Inflammatory macrophage (primary cell): Measurements from ENCODE around the gene GTF3C6.
"Not testable (repeated sequence)": the region's sequence is repeated elsewhere in the genome, so short reads cannot be mapped to it uniquely, and the experiment has no call there.

Experiments
- DNase-seq, 2 donors: peaks; one replicate each; pipeline ENCODE4 v3.0.0-alpha.2; 2020 to 2022

Gene GTF3C6

DNA sequence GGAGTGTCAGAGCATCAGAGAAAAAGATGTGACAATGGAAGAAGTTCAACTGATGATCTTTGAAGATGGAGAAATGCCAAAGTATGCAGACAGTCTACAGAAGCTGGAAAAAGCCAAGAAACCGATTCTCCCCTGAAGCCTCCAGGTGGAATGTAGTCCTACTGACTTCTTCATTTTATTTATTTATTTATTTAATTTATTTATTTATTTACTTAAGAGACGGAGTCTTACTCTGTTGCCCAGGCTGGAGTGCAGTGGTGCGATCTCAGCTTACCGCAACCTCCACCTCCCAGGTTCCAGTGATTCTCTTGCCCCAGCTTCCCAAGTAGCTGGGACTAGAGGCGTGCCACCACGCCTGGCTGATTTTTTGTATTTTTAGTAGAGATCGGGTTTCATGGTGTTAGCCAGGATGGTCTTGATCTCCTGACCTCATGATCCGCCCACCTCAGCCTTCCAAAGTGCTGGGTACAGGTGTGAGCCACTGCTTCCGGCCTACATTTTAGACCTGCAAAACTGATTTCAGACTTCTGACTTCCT, 21.1 kb downstream of the GTF3C6 start:
- no peak for DNase-seq

DNA sequence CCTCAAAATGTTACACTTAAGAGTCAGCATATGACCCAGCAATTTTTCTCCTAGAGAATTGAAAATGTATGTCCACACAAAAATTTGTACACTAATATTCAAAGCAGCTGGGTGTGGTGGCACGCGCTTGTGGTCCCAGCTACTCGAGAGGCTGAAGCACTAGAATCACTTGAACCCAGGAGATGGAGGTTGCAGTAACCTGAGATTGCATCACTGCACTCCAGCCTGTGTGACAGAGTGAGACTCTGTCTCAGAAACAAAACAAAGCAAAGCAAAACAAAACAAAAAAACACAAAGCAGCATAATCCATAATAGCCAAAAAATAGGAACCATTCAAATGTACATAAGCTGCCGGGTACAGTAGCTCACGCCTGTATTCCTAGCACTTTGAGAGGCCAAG, 21.7 kb downstream of the GTF3C6 start:
- no peak for DNase-seq

DNA sequence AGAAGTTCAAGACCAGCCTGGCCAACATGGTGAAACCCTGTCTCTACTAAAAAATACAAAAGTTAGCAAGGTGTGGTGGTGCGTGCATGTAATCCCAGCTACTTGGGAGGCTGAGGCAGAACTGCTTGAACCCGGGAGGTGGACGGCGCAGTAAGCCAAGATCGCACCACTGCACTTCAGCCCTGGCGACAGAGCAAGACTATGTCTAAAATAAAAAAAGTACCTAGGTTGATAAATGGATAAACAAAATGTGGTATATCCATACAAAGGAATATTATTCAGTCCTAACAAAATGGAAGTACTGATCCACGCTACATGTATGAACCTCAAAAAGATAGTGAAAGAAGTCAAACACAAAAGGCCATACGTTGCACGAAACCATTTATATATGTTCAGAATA, 22.1 kb downstream of the GTF3C6 start:
- DNase-seq = no peak

DNA sequence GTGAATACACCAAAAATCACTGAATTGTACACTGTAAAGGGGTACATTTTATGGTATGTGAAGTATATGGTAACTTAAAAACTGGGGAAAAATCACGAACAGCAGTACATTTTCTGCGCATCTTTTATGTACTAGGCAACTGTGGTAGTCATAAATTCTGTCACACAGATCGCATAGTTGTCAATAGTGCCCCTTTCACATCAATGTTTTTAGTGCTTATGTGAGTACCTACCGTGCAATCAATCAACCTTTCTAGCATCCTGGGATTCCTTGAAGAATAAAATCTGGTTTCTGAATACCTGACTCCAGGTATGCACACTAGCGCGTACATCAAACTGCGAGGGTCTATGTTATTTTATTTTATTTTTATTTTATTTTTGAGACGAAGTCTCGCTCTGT, 22.7 kb downstream of the GTF3C6 start:
- DNase-seq = no peak

DNA sequence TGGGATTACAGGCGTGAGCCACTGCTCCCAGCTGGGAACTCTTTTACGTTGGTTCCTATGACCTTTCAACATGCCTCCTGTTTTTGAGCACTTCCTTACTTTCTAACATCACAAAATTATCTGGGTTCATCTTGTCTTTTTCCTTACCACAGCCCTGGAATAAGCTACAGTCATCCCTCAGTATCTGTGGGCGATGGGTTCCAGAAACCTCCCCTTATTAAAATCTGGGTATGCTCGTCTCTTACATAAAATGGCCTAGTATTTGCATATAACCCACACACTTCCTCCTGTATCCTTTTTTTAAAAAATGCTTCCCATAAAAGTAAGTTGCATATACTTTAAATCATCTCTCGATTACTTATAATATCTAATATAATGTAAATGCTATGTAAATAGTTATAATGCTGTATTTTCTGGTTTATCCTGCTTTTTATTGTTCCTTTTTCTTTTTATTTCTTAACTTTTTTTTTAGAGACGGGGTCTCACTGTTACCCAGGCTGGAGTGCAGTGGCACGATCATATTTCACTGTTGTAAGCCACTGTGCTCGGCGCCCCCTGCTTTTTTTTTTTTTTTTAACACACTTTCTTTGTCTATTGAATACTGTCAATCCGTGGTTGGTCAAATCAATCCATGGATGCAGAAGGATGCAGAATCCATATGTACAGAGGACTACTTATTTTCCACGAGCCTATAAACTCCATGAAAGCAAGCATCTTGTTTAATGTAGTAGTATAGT, 32.5 kb downstream of the GTF3C6 start:
- peak; percentile 12 to 25 for DNase-seq

DNA sequence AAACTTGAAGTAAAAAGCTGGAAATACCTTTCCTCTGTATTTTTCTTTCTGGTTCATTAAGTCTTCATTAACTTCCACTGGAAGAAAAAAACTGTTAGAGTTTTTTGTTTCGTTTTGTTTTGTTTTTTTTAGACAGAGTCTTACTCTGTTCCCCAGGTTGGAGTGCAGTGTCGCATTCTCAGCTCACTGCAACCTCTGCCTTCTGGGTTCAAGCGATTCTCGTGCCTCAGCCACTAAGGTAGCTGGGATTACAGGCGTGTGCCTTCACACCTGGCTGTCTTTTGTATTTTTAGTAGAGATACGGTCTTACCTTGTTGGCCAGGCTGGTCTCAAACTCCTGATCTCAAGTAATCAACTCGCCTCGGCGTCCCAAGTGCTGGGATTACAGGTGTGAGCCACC, 38.2 kb downstream of the GTF3C6 start:
- no peak for DNase-seq

DNA sequence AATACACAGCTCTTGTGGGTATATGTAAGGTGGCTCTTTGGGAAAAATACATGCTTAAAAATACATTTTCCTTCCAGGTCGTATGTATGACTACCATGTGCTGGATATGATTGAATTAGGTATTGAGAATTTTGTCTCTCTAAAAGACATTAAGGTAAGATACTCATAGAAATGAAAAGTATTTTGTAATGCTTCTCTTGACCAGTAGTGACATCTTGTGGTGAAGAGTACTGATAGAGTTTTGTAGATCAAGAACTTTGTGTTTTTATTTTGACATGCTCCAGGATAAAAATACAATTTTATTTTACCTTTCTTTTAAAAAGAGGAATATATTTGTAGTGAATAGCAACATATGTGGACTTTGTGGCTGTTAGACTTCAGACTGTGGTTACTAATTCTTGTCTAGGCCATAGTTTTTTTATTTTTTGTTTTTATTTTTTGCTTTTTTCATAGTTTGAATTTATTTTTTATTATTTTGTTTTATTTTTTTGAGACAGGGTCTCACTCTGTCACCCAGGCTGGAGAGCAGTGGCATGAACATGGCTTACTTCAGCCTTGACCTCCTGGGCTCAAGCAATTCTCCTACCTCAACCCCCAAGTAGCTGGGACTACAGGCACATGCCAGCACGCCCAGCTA, 41.2 kb downstream of the GTF3C6 start:
- peak; percentile 3 to 32 for DNase-seq

DNA sequence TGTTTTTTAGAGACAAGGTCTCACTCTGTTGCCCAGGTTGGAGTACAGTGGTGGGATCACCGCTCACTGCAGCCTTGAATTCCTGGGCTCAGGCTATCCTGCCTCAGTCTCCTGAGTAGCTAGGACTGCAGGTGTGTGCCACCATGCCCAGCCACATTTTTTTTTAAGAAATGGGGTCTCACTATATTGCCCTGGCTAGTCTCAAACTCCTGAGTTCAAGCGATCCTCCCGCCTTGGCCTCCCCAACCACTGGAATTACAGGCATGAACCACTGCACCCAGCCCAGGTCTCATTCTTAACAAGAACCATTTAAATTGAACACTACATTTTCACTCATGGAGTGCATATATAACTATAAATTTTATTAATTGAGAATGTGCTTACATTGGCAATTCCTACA, 43.8 kb downstream of the GTF3C6 start:
- no peak for DNase-seq

DNA sequence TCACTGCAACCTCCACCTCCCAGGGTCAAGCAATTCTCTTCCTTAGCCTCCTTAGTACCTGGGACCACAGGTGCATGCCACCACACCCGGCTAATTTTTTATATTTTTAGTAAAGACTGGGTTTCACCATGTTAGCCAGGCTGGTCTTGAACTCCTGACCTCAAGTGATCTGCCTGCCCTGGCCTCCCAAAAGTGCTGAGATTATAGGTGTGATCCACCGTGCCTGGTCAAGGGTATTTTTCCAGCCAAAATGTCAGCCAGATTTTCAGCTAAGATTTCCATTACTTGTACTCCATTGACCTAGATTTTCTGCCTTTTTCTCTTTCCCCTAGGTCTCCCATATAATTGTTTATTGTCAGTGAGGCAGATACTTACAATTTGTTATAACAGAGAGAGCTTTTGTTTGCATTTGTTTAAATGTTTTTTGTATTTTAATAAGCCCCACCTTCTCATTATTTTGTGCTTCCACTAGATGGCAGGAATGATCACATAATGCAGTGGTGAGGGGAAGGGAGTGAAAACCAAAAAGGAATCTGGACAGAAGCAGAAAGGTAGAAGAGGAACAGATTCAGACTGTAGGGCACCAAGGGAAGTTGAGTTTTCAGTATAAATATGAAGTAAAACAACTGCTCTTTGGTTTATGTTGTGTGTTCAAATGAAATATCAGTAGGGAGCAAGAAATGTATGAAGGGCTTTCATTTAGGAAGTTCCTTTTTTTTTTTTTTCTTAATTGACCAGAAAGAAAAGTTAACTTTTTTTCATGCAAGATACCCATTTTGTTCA, 53.0 kb downstream of the GTF3C6 start:
- peak; percentile 48 to 64 for DNase-seq

DNA sequence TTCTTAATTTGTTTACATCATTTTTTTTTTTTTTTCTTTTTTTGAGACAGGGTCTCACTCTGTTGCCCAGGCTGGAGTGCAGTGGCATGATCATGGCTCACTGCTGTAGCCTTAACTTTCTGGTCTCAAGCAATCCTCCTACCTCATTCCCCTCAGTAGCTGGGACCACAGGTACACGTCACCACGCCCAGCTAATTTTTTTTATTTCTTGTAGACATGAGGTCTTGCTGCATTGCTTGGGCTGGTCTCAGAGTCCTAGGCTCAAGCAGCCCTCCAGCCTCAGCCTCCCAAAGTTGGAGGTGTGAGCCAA, 53.6 kb downstream of the GTF3C6 start:
- no peak for DNase-seq

DNA sequence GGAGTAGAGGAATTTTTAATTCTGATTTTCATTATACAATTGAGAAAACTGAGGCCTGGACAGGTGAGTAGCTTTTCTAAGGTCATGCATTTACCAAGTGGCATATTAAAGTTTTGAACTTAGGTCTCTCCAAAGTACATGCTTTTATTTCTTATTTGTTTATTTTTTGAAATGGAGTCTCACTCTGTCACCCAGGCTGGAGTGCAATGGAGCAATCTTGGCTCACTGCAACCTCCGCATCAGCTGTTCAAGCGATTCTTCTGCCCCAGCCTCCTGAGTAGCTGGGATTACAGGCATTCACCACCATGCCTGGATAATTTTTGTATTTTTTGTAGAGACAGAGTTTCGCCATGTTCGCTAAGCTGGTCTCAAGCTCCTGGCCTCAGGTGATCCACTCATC, 54.0 kb downstream of the GTF3C6 start:
- DNase-seq = not testable (repeated sequence)

DNA sequence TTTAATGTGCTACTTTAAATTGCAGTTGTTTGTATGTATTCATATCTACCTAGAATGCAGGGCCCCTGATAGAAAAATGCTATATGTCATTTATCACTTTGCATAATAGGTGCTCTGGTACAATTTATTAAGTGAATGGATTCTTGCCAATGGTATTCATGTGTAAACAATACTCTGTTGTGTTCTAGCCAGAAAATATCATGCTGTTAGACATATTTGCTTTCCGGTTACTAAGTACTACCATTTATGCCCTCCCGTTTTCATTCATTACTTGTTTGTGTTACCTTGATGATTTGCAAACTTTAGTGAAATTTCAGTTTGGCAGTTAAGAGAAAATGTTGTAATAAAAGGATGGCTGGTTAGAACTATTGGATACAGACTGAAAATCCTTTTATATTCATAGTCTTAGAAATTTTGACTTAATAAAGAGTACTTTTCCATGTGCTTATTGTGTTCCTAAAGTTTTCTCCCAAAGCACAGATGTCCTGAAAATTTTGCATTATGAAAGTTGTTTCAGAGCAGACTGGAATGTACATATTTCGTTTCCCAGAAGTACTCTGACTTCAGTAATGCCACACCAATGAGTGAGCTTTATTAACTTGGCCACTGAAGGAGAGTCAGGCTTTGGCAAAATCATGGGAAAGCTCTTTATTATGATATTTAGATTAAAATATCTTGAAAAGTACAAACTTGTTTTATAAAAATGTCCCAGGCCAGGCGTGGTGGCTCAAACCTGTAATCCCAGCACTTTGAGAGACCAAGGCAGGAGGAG, 54.8 kb downstream of the GTF3C6 start:
- no peak for DNase-seq

DNA sequence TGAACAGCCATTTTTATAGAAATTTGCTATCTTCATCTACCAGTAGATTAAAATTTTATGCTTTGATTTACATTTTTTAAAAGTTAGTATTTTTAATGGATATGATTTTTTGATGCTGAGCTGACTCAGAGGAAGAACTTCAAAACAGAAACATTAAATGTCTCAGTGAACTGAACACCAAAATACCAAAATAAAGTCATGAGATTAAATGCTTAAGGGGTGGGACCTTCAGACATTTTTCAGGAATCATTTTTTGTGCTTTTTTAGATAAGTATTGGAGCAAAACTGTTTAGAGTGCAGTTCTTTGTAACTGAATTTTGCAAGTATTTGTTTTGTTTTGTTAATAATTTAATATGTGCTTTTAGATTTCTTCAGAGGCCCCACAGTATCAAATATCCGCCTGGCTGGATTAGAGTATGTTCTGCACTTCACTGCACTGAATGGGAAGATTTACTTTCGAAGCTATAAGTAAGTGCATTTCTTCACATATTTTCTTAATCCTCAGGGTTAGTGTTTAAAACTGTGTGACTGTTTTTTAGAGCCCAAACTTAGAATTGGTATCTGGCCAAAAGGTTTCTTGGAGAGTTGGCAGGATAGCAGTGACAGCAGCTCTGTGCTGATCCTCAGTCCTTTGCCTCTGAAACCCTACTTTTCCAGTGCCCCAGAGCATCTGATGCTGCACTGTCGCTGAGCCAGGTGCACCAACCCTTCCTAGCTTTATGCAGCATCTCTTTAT, 57.1 kb downstream of the GTF3C6 start:
- DNase-seq = no peak

DNA sequence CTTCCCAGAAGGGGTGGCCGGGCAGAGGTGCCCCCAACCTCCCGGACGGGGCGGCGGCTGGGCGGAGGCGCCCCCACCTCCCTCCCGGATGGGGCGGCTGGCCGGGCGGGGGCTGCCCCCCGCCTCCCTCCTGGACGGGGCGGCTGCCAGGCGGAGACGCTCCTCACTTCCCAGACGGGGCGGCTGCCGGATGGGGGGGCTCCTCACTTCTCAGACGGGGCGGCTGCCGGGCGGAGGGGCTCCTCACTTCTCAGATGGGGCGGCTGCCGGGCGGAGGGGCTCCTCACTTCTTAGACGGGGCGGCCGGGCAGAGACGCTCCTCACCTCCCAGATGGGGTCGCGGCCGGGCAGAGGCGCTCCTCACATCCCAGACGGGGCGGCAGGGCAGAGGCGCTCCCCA, 58.7 kb downstream of the GTF3C6 start:
- DNase-seq = not testable (repeated sequence)
